ENCODE measurements around the gene IGFBP1. TPM values are rescaled to one million over a fixed set of nuclear protein-coding genes. Genes with fewer than 3 reads are reported as not detected.

IGFBP1 gene
- total RNA-seq, 5 donors from 2014 or later (not counting 1 experiment from before 2014, with no cell fraction given): 0.38 to 0.44 TPM; not detected in 3

DNA sequence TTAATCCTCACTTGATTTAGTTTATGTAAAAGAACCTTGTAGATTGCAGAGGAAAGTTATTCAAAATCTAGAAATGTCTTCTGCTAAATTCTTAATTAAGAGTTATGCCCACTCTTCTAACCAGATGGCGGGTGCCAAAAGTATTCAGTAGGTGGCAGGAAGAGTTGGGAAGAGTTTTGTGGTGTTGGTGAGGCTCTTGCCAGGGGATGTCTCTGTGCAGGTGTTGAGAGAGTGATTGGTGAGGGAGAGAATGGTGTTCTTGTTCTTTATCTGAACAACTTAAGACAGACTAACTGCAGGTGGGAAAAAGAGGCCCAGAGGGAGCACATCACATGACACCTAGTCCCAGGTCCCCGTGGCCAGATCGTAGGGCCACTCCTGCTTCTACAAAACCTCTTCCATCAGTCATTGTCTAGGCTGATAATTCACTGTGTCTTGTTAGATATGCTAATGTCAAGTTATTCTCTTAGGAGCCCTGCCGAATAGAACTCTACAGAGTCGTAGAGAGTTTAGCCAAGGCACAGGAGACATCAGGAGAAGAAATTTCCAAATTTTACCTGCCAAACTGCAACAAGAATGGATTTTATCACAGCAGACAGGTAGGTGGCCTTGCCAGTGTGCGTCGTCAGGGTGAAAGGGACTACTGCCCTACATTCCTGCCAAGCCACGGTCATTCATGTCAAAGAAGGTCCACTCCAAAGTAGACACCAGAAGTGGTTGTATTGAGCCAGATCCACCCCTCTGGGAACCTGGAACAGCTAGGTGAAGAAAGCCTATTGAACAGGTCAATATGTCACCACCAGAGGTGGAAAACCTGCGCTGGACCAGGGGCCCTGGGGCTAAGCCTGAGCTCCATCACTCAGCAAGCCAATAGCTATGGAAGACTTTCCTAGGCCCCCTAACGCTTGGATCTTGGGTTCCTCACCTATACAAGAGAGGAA lies 3.4 kb downstream of the IGFBP1 start:
- Histone ChIP-seq H3K27me3 (replicated peaks in 1 of 2; ENCODE audit: control insufficient read depth in 2 of 2, extremely low read depth in 1 of 2, insufficient read depth in 2 of 2, low read length in 1 of 2) (peaks cover 7 to 52% of the 10 kb centered on the region in 2 experiments), H3K36me3 (ENCODE audit: control insufficient read depth in 2 of 2, extremely low read depth in 1 of 2, insufficient read depth in 1 of 2, low read length in 1 of 2) (no peaks in the 10 kb centered on the region), H3K4me3 (ENCODE audit: control insufficient read depth in 1 of 2, extremely low read depth in 1 of 2, low read length in 1 of 2) (no peak overlapping the region), H3K9me3 (no peaks in the 10 kb centered on the region), H3K27ac (ENCODE audit: low read length) (no peak overlapping the region), H3K4me1 (ENCODE audit: control insufficient read depth in 1 of 2, extremely low read depth in 1 of 2, insufficient read depth in 2 of 2, low read length in 2 of 2) (no peaks in the 10 kb centered on the region)
- Mint-ChIP-seq H3K4me3 (no peak overlapping the region), H3K9me3 (no peaks in the 10 kb centered on the region), H3K27ac (no peak overlapping the region), H3K4me1 (peaks cover 0 to 5% (median 2%) of the 10 kb centered on the region in 3 donors), H3K27me3 (peaks cover 71 to 77% of the 10 kb centered on the region in 2 donors), H3K36me3 (no peaks in the 10 kb centered on the region)
- ChIA-PET CTCF (interaction anchor here in 1 of 2 donors (0.8 kb wide), 1 partner anchor 1289 kb away, joined by 3 read pairs; no protein-coding TSS in a partner anchor), POLR2A (no interaction called here)
- DNase-seq (no peak), ATAC-seq (replicated peaks in 1 of 4) (no peak)
- 80% methylated on average over 5 of the region's 10 CpGs for WGBS (ENCODE audit: insufficient coverage)

GRCh38 chr7:45892407-45893035 lies 4.2 kb downstream of the IGFBP1 start:
- Mint-ChIP-seq H3K27me3 (peaks cover 66 to 71% of the 10 kb centered on the region in 2 donors), H3K9me3 (no peaks in the 10 kb centered on the region), H3K27ac (no peak overlapping the region), H3K4me1 (peaks cover 0 to 5% (median 2%) of the 10 kb centered on the region in 3 donors), H3K36me3 (no peaks in the 10 kb centered on the region), H3K4me3 (no peak overlapping the region)
- Histone ChIP-seq H3K9me3 (no peaks in the 10 kb centered on the region), H3K27me3 (replicated peaks in 1 of 2; ENCODE audit: control insufficient read depth in 2 of 2, extremely low read depth in 1 of 2, insufficient read depth in 2 of 2, low read length in 1 of 2) (peaks cover 7 to 48% of the 10 kb centered on the region in 2 experiments), H3K36me3 (ENCODE audit: control insufficient read depth in 2 of 2, extremely low read depth in 1 of 2, insufficient read depth in 1 of 2, low read length in 1 of 2) (no peaks in the 10 kb centered on the region), H3K27ac (ENCODE audit: low read length) (no peak overlapping the region), H3K4me3 (ENCODE audit: control insufficient read depth in 1 of 2, extremely low read depth in 1 of 2, low read length in 1 of 2) (no peak overlapping the region), H3K4me1 (ENCODE audit: control insufficient read depth in 1 of 2, extremely low read depth in 1 of 2, insufficient read depth in 2 of 2, low read length in 2 of 2) (no peaks in the 10 kb centered on the region)
- ChIA-PET POLR2A (no interaction called here), CTCF (interaction anchor here in 1 of 2 donors (0.8 kb wide), 1 partner anchor 1288 kb away, joined by 3 read pairs; no protein-coding TSS in a partner anchor)
- DNase-seq: no peak
- WGBS (ENCODE audit: insufficient coverage): 83% methylated on average over 4 of the region's 6 CpGs
- no peak for ATAC-seq (replicated peaks in 1 of 4)

DNA sequence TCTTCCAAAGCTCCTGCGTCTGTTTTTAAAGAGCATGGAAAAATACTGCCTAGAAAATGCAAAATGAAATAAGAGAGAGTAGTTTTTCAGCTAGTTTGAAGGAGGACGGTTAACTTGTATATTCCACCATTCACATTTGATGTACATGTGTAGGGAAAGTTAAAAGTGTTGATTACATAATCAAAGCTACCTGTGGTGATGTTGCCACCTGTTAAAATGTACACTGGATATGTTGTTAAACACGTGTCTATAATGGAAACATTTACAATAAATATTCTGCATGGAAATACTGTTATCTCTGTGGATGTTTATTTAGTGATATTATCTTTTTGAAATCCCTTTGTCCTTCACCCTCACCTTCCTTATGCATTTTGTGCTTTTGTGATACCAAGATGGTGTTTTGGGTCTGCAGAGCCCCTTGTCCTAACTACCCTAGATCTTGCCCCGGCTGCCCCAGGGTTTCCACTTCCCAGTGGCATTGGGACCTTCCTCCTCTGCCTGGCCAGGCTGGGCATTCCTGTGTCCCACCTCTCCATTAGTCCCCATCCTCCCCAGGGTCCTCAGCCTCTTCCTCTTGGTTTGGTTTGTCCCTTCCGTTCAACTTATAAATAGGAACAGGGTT lies 5.2 kb downstream of the IGFBP1 start:
- H3K9me3 Mint-ChIP-seq: no peaks in the 10 kb centered on the region
- Histone ChIP-seq H3K36me3 (ENCODE audit: control insufficient read depth in 2 of 2, extremely low read depth in 1 of 2, insufficient read depth in 1 of 2, low read length in 1 of 2) (no peaks in the 10 kb centered on the region), H3K4me3 (ENCODE audit: control insufficient read depth in 1 of 2, extremely low read depth in 1 of 2, low read length in 1 of 2) (no peak overlapping the region), H3K4me1 (ENCODE audit: control insufficient read depth in 1 of 2, extremely low read depth in 1 of 2, insufficient read depth in 2 of 2, low read length in 2 of 2) (no peaks in the 10 kb centered on the region), H3K9me3 (no peaks in the 10 kb centered on the region), H3K27me3 (replicated peaks in 1 of 2; ENCODE audit: control insufficient read depth in 2 of 2, extremely low read depth in 1 of 2, insufficient read depth in 2 of 2, low read length in 1 of 2) (peaks cover 7 to 38% of the 10 kb centered on the region in 2 experiments), H3K27ac (ENCODE audit: low read length) (no peak overlapping the region)
- ATAC-seq (replicated peaks in 1 of 4) (no peak), DNase-seq (no peak)
- no peak overlapping the region for H3K4me3 Mint-ChIP-seq
- POLR2A ChIA-PET: no interaction called here
- H3K27ac Mint-ChIP-seq: no peak overlapping the region
- H3K36me3 Mint-ChIP-seq: no peaks in the 10 kb centered on the region
- CTCF ChIA-PET: no interaction called here
- 55% methylated on average over 2 of the region's 5 CpGs for WGBS (ENCODE audit: insufficient coverage)
- no peaks in the 10 kb centered on the region for H3K4me1 Mint-ChIP-seq
- peaks cover 65% of the 10 kb centered on the region in 2 donors for H3K27me3 Mint-ChIP-seq

- Histone ChIP-seq H3K27me3 (replicated peaks in 1 of 2; ENCODE audit: control insufficient read depth in 2 of 2, extremely low read depth in 1 of 2, insufficient read depth in 2 of 2, low read length in 1 of 2) (peaks cover 7 to 35% of the 10 kb centered on the region in 2 experiments), H3K4me3 (ENCODE audit: control insufficient read depth in 1 of 2, extremely low read depth in 1 of 2, low read length in 1 of 2) (no peak overlapping the region), H3K36me3 (ENCODE audit: control insufficient read depth in 2 of 2, extremely low read depth in 1 of 2, insufficient read depth in 1 of 2, low read length in 1 of 2) (no peaks in the 10 kb centered on the region), H3K4me1 (ENCODE audit: control insufficient read depth in 1 of 2, extremely low read depth in 1 of 2, insufficient read depth in 2 of 2, low read length in 2 of 2) (no peaks in the 10 kb centered on the region), H3K27ac (ENCODE audit: low read length) (no peak overlapping the region), H3K9me3 (no peaks in the 10 kb centered on the region)
- no peaks in the 10 kb centered on the region for H3K4me1 Mint-ChIP-seq
- peaks cover 62 to 63% of the 10 kb centered on the region in 2 donors for H3K27me3 Mint-ChIP-seq
- H3K36me3 Mint-ChIP-seq: no peaks in the 10 kb centered on the region
- ATAC-seq (replicated peaks in 1 of 4): no peak
- no peak for DNase-seq
- ChIA-PET CTCF (no interaction called here), POLR2A (no interaction called here)
- H3K4me3 Mint-ChIP-seq: no peak overlapping the region
- no peak overlapping the region for H3K27ac Mint-ChIP-seq
- no peaks in the 10 kb centered on the region for H3K9me3 Mint-ChIP-seq
- WGBS (ENCODE audit: insufficient coverage): 45% methylated on average over 3 of the region's 4 CpGs
These were observed 5.8 kb downstream of the IGFBP1 start for GRCh38 chr7:45893996-45894664.

- DNase-seq: no peak
- H3K4me1 Mint-ChIP-seq: no peaks in the 10 kb centered on the region
- H3K9me3 ChIP-seq: no peaks in the 10 kb centered on the region
These were observed 6.4 kb downstream of the IGFBP1 start for GRCh38 chr7:45894665-45895062.

More at GRCh38 chr7:45894665-45895062, 6.4 kb downstream of the IGFBP1 start:
- Mint-ChIP-seq H3K36me3 (no peaks in the 10 kb centered on the region), H3K4me3 (no peak overlapping the region), H3K9me3 (no peaks in the 10 kb centered on the region), H3K27ac (no peak overlapping the region), H3K27me3 (peaks cover 57 to 59% of the 10 kb centered on the region in 2 donors)
- Histone ChIP-seq H3K27ac (ENCODE audit: low read length) (no peak overlapping the region), H3K4me1 (ENCODE audit: control insufficient read depth in 1 of 2, extremely low read depth in 1 of 2, insufficient read depth in 2 of 2, low read length in 2 of 2) (no peaks in the 10 kb centered on the region), H3K27me3 (replicated peaks in 1 of 2; ENCODE audit: control insufficient read depth in 2 of 2, extremely low read depth in 1 of 2, insufficient read depth in 2 of 2, low read length in 1 of 2) (peaks cover 3 to 30% of the 10 kb centered on the region in 2 experiments), H3K4me3 (ENCODE audit: control insufficient read depth in 1 of 2, extremely low read depth in 1 of 2, low read length in 1 of 2) (no peak overlapping the region), H3K36me3 (ENCODE audit: control insufficient read depth in 2 of 2, extremely low read depth in 1 of 2, insufficient read depth in 1 of 2, low read length in 1 of 2) (no peaks in the 10 kb centered on the region)
- ATAC-seq (replicated peaks in 1 of 4): no peak
- ChIA-PET CTCF (no interaction called here), POLR2A (no interaction called here)
